Endothelial cell of umbilical vein (primary cell): ENCODE results near the gene RSPRY1. TPM values are rescaled to one million over a fixed set of nuclear protein-coding genes. Genes with fewer than 3 reads are reported as not detected.

Experiments used
- BruUV-seq: library from RNA; stranded (reverse); fragments of 400-500 nt; replicated peaks from 2 replicates; lab custom pipeline; 2021; lab: Mats Ljungman, UMichigan
- CTCF ChIA-PET: fragments of 300-600, 350-600 bp; sonication (Branson Sonifier 250); formaldehyde crosslinking; loops from one replicate; lab custom pipeline; 2021; ENCODE audit warnings: antibody characterized with exemption, inconsistent platforms; lab: Charles Lee
- POLR2A ChIA-PET: fragments of 300-600, 350-600 bp; sonication (Branson Sonifier 250); formaldehyde crosslinking; loops from one replicate; lab custom pipeline; 2021; ENCODE audit warnings: antibody characterized with exemption, inconsistent platforms; lab: Charles Lee
- DNase-seq: peaks from one replicate; pipeline ENCODE4 v3.0.0-alpha.2; 2011; ENCODE audit warnings: low read depth, low spot score
- FAIRE-seq: peaks from 2 replicates; lab custom pipeline; 2011; peaks lifted over from hg19 to GRCh38; lab: Jason Lieb, UNC
- H2AFZ ChIP-seq: 2 replicates; pipeline ENCODE4 v1.6.0; 2012; ENCODE audit warnings: low read depth, low read length, control low read depth, inconsistent platforms
- H3K27ac ChIP-seq: 2 replicates; pipeline ENCODE4 v1.5.1; 2011; ENCODE audit warnings: low read depth, mild to moderate bottlenecking, control low read depth, low read length, moderate library complexity; ENCODE audit not compliant: insufficient read depth
- H3K27me3 ChIP-seq, 2 experiments: 2 replicates each; pipeline versions ENCODE4 v1.6.0 to v1.6.1; 2011; ENCODE audit warnings: low read length in 2 of 2, mixed read lengths in 1 of 2; ENCODE audit not compliant: control insufficient read depth in 2 of 2, insufficient read depth in 2 of 2
- H3K36me3 ChIP-seq, 2 experiments: 2 replicates in 1 of 2; 3 replicates in 1 of 2; pipeline ENCODE4 v1.5.1; 2011; ENCODE audit warnings: low read length in 2 of 2, mild to moderate bottlenecking in 1 of 2, moderate library complexity in 1 of 2; ENCODE audit not compliant: control insufficient read depth in 2 of 2, insufficient read depth in 2 of 2; ENCODE audit errors: extremely low read depth in 1 of 2
- H3K4me1 ChIP-seq: 3 replicates; pipeline ENCODE4 v1.5.1; 2011; ENCODE audit warnings: mild to moderate bottlenecking, low read length; ENCODE audit not compliant: control insufficient read depth, insufficient read depth; ENCODE audit errors: extremely low read depth
- H3K4me2 ChIP-seq: 2 replicates; pipeline ENCODE4 v1.6.1; 2011; ENCODE audit warnings: low read length, control low read depth, mixed read lengths; ENCODE audit not compliant: insufficient read depth
- H3K4me3 ChIP-seq, 3 experiments: fragments of 200-600 bp in 1 of 3; sonication (generic), shearing (Covaris generic) in 1 of 3; replicated peaks in 1 of 3; 2 replicates each; pipeline ENCODE4 v1.5.1; 2011 to 2016; ENCODE audit warnings: control low read depth in 3 of 3, low read length in 3 of 3, mild to moderate bottlenecking in 2 of 3, inconsistent platforms in 1 of 3, low read depth in 1 of 3, moderate library complexity in 1 of 3; ENCODE audit not compliant: insufficient read depth in 1 of 3
- H3K79me2 ChIP-seq: 2 replicates; pipeline ENCODE4 v1.6.0; 2012; ENCODE audit warnings: low read length, inconsistent platforms; ENCODE audit not compliant: control insufficient read depth, insufficient read depth
- H3K9ac ChIP-seq: replicated peaks from 2 replicates; pipeline ENCODE3; 2011; ENCODE audit warnings: low read length, control low read depth; ENCODE audit not compliant: insufficient read depth; ENCODE audit errors: extremely low read depth
- H3K9me1 ChIP-seq: replicated peaks from 3 replicates; pipeline ENCODE4 v1.6.0; 2011; ENCODE audit warnings: mild to moderate bottlenecking, low read length; ENCODE audit not compliant: control insufficient read depth, insufficient read depth; ENCODE audit errors: extremely low read depth
- H3K9me3 ChIP-seq: replicated peaks from 2 replicates; pipeline ENCODE4 v1.5.1; 2012; ENCODE audit warnings: low read length, inconsistent platforms; ENCODE audit not compliant: control insufficient read depth, insufficient read depth
- H4K20me1 ChIP-seq: replicated peaks from 2 replicates; pipeline ENCODE3; 2011; ENCODE audit warnings: mild to moderate bottlenecking, low read length; ENCODE audit not compliant: control insufficient read depth, insufficient read depth; ENCODE audit errors: extremely low read depth
- CTCF ChIP-seq, 2 donors: IDR thresholded peaks; 1 replicate in 1 of 2; 2 replicates in 1 of 2; pipeline ENCODE4 v1.5.1; 2011; ENCODE audit warnings: low read length in 2 of 2, mild to moderate bottlenecking in 2 of 2, moderate library complexity in 2 of 2, control low read depth in 1 of 2, inconsistent platforms in 1 of 2, low read depth in 1 of 2; ENCODE audit not compliant: insufficient read depth in 1 of 2; ENCODE audit errors: extremely low read depth in 1 of 2
- EZH2 ChIP-seq: IDR thresholded peaks from 2 replicates; pipeline ENCODE4 v1.6.1; 2012; ENCODE audit warnings: borderline replicate concordance, low read depth, mild to moderate bottlenecking, moderate library complexity, low read length, inconsistent platforms; ENCODE audit not compliant: severe bottlenecking
- FOS ChIP-seq: IDR thresholded peaks from 2 replicates; pipeline ENCODE4 v1.6.1; 2011; ENCODE audit warnings: mild to moderate bottlenecking, low read length, moderate library complexity, borderline replicate concordance; ENCODE audit not compliant: insufficient read depth
- GATA2 ChIP-seq: IDR thresholded peaks from 2 replicates; pipeline ENCODE4 v1.7.0; 2011; ENCODE audit warnings: low read depth, mild to moderate bottlenecking, moderate library complexity, mixed read lengths, low read length; ENCODE audit not compliant: insufficient read length, insufficient read depth
- JUN ChIP-seq: IDR thresholded peaks from 2 replicates; pipeline ENCODE4 v1.6.1; 2011; ENCODE audit warnings: borderline replicate concordance, low read depth; ENCODE audit not compliant: insufficient read length, insufficient read depth
- MAX ChIP-seq: IDR thresholded peaks from 2 replicates; pipeline ENCODE4 v1.6.1; 2011; ENCODE audit not compliant: insufficient read depth, insufficient read length
- MYC ChIP-seq: IDR thresholded peaks from one replicate; pipeline ENCODE4 v1.6.1; 2011; ENCODE audit warnings: mild to moderate bottlenecking, low read depth, low read length
- POLR2A ChIP-seq: IDR thresholded peaks from 2 replicates; pipeline ENCODE4 v1.6.1; 2012; ENCODE audit warnings: low read depth, mild to moderate bottlenecking, control low read depth, low read length
- POLR2AphosphoS5 ChIP-seq: IDR thresholded peaks from 2 replicates; pipeline ENCODE4 v1.6.1; 2012; ENCODE audit warnings: low read depth, mild to moderate bottlenecking, control low read depth, low read length, moderate library complexity; ENCODE audit not compliant: insufficient read depth
- dilution Hi-C: fragments of 300-500 bp; cut with MboI; formaldehyde crosslinking; loops from one replicate; pipeline ENCODE4 v1.15.0; 2019; ENCODE audit warnings: low sequenced_read_pairs; ENCODE audit not compliant: extremely low pct_ligation_motif_present
- intact Hi-C: fragments of 100-400 bp; cut with micrococcal nuclease; formaldehyde crosslinking; loops from one replicate; pipeline ENCODE4 v1.10.0; 2022
- polyA plus RNA-seq, 4 experiments: library from polyadenylated mRNA; depleted of rRNA in 3 of 4; stranded (reverse) in 3 of 4; unstranded in 1 of 4; fragments of >200 nt; gene quantifications; 2 replicates each; pipeline versions ENCODE4 v1.2.1 to v1.2.3, GENCODE V29; 2011 to 2012; ENCODE audit warnings: missing spikeins in 1 of 4
- total RNA-seq: library from RNA; stranded (reverse); gene quantifications from 2 replicates; pipeline ENCODE4 v1.2.3, GENCODE V29; 2021

Gene RSPRY1
- total and polyA plus RNA-seq, 2 donors (not counting 3 experiments of a cell fraction or from before 2014, with no cell fraction given), result 28.5 to 55.1 TPM

DNA sequence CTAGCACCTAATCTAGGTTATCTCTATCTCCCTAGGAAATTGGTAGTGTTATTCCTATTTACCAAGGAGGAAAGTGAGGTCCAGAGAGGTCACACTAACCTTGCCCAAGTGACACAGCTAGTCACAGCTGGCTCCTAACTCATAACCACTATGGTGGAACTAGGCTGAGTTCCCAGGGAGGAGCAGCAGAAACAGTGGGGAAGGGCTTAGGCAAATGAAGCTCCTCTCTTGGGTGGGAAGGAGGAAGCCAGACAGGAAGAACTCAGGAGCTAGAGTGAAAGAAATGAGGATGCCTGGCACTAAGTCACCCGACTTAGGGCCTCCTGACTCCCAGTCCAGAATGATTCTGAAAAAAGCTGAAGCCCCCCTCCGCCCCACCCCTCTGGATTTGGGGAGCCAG lies 34.8 kb upstream of the RSPRY1 start:
- Histone ChIP-seq H3K36me3 (peaks cover 0 to 20% of the 10 kb centered on the region in 2 experiments), H3K9me1 (no peaks in the 10 kb centered on the region), H2AFZ (no peak overlapping the region), H4K20me1 (no peaks in the 10 kb centered on the region), H3K27me3 (no peaks in the 10 kb centered on the region), H3K4me1 (peaks cover 31% of the 10 kb centered on the region), H3K9ac (no peak overlapping the region), H3K79me2 (no peaks in the 10 kb centered on the region), H3K4me3 (no peak overlapping the region), H3K4me2 (no peak overlapping the region), H3K9me3 (no peaks in the 10 kb centered on the region), H3K27ac (no peak overlapping the region)
- intact Hi-C loops (no loop called here), dilution Hi-C loops (no loop called here)
- ChIA-PET POLR2A (interaction anchor here (1.5 kb wide), 1 partner anchor 59 kb away, joined by 4 read pairs; the partner anchor contains the start of gene CPNE2), CTCF (interaction anchor here (1.1 to 6.4 kb wide), 4 partner anchors 10 to 188 kb away, joined by 3 to 57 read pairs (median 4); partner anchors contain the start of gene CPNE2)
- FAIRE-seq (no peak), DNase-seq (no peak)
- BruUV-seq, result no TSS peak
- TF ChIP-seq FOS (no peak), CTCF (IDR thresholded peaks at IDR 0.05; ENCODE audit: extremely low read depth in 1 of 2, insufficient read depth in 1 of 2, low read depth in 1 of 2, low read length in 2 of 2) (no peak), MYC (no peak), POLR2A (no peak), POLR2AphosphoS5 (no peak), MAX (no peak), EZH2 (no peak), GATA2 (no peak), JUN (no peak)
